AG08395 (cell line): Measurements from ENCODE around the gene DHX34.
A peak's percentile ranks its signal among the peaks of the same experiment; 100 is the strongest.
"Not testable (repeated sequence)": the region's sequence is repeated elsewhere in the genome, so short reads cannot be mapped to it uniquely, and the experiment has no call there.

ENCODE experiments used
- DNase-seq: peaks from one replicate; pipeline ENCODE4 v3.0.0; 2012; ENCODE audit warnings: mixed read lengths, low spot score

Gene DHX34

DNA sequence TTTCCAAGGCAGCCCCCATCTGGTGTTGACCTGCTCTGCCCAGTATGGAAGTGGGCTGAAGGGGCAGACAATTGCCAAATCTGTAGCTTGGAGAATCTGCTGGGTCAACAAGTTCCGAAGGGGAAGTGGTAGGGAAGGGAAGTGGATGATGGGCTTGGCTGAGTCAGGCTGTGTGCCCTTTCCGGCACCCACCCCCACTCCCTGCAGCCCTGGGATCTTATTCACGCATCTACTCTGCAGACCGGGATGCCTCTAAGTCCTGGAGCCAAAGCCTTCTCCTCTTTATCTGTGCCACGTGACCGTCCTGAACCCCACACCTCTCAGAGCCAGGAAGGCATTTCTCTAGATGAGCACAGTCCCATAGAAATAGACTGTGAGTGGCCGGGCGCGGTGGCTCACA lies 24.6 kb upstream of the DHX34 start:
- no peak for DNase-seq

DNA sequence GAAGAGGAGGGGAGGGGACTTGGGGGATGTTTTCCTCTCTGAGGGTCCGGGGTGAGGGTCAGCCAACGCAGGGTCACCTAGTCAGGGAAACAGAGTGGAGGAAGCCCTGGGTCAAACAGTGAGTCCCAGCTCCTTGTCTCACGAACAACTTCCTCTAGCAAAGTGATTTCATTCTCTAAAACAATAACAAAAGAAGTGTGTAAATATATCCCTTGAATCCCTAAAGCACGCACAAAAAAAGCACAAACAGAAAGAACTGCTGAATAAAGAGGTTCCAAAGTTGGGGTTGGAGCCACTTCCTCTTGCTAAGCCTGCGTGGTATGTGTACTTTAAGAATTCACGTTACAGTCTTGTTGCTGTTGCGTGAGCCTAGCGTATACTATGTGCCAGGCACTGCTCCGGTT lies 18.6 kb upstream of the DHX34 start:
- DNase-seq = no peak

DNA sequence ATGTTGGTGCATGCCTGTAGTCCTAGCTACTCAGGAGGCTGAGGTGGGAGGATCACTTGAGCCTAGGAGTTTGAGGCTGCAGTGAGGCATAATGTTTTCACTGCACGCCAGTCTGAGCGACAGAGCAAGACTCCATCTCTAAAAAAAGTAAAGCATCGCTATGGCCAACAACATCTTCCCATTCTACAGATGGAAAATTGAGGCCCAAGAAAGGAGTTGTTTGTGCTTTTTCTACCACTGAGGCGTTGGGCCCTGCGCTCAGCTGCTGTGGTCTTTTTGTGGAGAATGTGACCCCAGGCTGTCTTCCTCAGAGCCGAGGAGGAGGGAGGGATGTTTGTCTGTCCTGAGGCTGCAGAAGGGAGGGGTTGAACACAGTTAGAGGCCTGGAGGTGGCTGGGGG lies 17.6 kb upstream of the DHX34 start:
- no peak for DNase-seq

DNA sequence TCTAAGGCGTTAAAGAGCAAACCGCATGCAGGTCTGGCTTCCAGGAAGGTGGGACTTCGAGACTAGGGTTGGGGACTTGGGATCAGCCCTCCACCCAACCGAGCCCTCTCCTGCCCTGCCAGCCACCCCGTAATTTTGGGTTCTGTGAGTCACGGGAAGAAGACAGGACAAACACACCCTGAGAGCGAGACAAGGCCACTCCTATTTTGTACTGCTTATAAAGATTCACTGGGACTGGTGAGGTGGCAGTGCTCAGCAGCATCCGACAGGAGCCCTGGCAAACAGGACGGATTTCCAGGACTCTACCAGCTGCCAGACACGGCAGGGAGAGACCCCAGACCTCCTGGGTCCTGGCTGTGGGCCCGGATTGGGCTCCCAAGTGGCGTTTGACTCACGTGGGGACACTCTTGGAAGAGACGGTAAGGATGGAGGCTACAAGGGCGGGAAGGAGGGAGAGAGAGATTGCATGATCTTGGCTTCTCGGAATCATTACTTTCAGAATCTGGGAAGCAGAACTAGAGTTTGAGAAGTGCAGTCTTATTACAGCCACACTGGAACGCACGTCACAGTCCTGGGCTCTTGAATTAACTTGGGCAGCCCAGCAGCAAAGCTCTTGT lies 17.1 kb upstream of the DHX34 start, which contains the start of gene C5AR2:
Gene C5AR2, plus strand, starts transcription at position 245 of the 617 bp plus-strand sequence. CDS start 8,625 bp downstream, outside the sequence.
- peak; percentile 35 for DNase-seq

DNA sequence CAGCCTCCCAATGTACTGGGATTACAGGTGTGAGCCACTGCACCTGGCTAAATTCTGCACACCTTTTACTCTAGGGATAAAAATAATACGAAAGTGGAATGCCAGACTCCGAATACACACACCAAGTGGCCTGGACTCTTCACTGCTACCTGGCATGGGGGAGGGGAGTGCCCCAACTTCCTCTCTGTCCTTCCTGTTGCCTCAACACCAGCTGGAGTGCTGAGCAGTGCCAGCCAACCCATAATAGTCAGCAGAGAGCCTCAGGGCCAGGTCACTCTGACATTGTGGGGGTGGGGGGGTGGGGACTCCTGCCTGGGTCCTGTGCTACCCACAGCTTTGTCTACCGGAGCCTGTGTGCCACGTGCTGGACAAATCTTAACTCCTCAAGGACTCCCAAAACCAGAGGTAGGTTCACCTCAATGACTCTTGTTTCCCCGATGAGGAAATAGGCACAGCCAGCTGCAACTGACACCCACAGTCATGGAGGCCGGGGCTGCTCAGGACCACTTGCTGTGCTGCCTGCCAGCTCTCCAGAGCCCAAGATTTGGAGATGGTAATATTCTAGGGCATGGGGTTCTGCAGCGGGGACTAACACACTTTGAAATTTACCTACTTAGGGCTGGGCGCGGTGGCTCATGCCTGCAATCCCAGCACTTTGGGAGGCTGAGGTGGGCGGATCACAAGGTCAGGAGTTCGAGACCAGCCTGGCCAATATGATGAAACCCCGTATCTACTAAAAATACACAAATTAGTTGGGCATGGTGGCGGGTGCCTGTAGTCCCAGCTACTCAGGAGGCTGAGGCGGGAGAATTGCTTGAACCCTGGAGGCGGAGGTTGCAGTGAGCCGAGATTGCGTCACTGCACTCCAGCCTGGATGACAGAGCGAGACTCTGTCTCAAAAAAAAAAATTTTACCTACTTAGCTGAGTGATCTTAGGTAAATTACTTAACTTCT lies 12.1 kb upstream of the DHX34 start:
- DNase-seq = not testable (repeated sequence)

DNA sequence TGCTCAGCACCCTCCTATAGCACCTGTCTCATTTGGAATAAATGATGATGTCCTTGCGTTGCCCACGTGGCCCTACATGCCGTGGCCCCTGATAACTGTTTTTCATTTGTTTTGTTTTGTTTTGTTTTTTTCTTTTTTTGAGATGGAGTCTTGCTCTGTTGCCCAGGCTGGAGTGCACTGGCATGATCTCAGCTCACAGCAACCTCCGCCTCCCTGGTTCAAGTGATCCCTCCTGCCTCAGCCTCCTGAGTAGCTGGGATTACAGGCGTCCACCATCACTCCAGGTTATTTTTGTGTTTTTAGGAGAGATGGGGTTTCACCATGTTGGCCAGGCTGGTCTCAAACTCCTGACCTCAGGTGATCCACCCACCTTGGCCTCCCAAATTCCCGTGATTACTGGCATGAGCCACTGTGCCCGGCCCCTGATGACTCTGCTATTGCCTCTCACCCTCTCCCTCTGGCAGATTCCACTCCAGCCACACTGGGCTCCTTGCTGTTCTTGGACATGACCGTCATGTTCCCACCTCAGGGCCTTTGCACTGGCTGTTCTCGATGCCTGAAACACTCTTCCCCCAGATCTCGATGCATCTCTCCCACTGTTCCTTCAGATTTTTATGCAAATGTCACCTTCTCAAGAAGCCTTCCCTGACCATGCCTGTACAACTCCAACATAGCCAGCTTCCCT lies 9.8 kb upstream of the DHX34 start:
- no peak for DNase-seq

DNA sequence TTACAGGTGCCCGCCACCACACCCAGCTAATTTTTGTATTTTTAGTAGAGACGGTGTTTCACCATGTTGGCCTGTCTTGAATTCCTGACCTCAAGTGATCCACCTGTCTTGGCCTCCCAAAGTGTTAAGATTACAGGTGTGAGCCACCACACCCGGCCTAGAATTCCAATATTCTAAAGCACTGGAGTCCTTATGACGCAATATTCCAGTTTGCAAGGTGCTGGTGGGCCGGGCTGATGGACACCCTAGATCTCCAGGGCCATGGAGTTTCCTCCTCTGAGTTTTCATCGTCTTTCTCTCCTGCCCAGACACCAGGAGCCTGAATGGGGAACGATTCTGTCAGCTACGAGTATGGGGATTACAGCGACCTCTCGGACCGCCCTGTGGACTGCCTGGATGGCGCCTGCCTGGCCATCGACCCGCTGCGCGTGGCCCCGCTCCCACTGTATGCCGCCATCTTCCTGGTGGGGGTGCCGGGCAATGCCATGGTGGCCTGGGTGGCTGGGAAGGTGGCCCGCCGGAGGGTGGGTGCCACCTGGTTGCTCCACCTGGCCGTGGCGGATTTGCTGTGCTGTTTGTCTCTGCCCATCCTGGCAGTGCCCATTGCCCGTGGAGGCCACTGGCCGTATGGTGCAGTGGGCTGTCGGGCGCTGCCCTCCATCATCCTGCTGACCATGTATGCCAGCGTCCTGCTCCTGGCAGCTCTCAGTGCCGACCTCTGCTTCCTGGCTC lies 8.5 kb upstream of the DHX34 start:
- no peak for DNase-seq

DNA sequence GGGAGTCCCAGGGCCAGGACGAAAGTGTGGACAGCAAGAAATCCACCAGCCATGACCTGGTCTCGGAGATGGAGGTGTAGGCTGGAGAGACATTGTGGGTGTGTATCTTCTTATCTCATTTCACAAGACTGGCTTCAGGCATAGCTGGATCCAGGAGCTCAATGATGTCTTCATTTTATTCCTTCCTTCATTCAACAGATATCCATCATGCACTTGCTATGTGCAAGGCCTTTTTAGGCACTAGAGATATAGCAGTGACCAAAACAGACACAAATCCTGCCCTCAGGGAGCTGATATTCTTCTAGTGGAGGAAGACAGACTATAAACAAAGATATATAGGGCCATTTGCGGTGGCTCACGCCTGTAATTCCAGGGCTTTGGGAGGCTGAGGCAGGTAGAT lies 7.4 kb upstream of the DHX34 start:
- no peak for DNase-seq

DNA sequence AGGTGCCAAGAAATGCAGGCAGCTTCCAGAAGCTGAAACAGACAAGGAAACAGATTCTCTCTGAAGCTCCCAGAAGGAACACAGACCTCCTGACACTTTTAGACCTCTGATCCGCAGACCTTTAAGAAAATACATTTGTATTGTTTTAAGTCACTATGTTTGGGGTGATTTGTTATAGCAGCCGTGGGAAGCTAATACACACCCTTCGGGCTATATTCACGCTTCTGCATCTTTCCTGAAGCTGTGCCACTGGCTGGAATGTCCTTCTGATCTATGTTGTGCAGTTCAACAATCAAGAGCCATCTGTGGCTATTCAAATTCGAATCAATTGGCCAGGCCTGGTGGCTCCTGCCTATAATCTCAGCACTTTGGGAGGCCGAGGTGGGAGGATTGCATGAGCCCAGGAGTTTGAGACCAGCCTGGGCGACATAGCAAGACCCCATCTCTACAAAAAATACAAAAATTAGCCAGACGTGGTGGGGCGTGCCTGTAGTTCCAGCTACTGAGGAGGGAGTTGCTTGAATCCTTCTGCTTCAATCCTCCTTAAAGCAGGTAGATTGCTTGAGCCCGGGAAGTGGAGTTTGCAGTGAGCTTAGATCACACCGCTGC lies 5.8 kb upstream of the DHX34 start:
- DNase-seq = no peak

DNA sequence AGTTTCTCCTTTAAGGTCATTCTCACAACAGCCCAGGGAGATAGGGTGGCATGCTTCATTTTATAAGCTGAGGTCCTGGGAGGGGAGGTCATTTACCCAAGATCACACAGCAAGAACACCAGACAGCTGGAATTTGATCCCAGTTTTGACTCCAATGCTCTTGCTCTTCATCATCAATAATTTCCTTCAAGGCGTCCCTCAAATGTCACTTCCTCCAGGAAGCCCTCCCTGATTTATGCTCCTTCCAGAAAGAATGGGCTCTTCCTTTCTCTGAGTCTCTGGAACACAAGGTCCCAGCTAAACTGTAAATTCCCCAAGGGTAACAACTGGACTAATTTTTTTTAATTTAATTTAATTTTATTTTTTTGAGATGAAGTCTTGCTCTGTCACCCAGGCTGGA lies 4.7 kb upstream of the DHX34 start:
- DNase-seq = no peak

DNA sequence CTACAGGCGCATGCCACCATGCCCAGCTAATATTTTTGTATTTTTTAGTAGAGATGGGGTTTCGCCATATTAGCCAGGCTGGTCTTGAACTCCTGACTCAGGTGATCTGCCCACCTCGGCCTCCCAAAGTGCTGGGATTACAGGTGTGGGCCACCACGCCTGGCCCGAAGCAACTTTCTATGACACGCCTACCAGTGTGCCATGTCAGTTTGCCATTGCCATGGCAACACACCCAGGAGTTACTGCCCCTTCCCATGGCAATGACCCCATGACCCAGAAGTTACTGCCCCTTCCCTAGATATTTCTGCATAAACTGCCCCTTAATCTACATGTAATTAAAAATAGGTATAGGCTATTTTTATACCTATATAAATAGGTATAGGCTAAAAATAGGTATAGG lies 3.1 kb upstream of the DHX34 start:
- DNase-seq = not testable (repeated sequence)

DNA sequence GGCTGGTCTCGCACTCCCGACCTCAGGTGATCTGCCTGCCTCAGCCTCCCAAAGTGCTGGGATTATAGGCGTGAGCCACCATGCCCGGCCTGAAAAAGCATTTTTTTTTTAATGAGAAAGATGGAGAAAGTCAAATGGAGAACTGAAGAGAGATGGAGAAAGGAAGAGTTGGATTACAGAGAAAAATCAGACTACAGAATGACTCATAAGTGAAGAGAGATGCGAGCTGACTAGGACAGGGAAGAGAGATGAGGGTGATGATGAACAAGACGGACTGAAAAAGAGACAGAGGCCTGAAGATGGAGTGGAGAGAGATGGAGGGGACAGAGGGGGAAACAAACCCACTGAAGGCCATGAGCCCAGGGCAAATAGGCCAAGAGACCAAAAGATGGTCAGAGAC lies 1.5 kb downstream of the DHX34 start:
- DNase-seq = no peak

DNA sequence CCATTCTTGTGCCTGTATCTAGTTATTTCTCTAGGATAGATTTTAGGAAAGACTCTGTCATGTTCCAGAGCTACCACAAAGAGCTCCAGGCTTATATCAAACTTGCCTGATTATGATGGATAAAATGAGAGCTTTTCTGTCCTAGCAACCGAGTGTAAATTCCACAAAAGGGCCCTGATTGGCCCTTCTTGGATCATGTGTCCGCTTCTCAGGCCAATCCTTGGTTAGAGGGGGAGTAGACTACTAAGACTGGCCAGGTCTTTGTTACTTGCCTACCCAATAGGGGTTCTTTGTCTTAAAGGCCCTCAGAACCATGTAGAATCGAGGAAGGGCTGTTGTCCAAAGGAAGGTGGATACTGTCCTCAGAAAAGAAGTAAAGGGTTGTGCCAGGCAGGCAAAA lies 2.4 kb downstream of the DHX34 start:
- peak; percentile 37 for DNase-seq

DNA sequence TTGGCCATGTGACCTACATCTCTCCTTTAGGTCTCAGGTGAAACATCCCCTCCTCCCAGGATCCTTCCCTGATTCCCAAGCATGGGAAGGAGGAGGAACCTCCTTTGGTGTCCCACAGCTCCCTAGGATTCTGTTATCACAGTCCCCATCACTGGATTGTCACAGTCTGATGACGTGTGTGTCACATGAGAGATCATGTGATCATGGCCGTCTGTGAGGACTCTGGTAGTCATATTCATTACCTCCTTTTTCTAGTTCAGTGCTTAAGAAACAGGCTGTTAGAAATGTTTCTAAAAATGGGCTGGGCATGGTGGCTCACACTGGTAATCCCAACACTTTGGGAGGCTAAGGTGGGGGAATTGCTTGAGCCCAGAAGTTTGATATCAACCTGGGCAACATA lies 3.0 kb downstream of the DHX34 start:
- DNase-seq = no peak

DNA sequence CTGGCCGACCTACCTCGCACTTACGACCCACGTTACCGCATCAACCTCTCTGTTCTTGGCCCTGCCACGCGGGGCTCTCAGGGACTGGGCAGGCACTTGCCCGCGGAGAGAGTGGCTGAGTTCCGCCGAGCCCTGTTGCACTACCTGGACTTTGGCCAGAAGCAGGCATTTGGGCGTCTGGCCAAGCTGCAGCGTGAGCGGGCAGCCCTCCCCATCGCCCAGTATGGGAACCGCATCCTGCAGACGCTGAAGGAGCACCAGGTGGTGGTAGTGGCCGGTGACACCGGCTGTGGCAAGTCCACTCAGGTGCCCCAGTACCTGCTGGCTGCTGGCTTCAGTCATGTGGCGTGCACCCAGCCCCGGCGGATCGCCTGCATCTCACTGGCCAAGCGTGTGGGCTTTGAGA lies 4.2 kb downstream of the DHX34 start:
- no peak for DNase-seq

DNA sequence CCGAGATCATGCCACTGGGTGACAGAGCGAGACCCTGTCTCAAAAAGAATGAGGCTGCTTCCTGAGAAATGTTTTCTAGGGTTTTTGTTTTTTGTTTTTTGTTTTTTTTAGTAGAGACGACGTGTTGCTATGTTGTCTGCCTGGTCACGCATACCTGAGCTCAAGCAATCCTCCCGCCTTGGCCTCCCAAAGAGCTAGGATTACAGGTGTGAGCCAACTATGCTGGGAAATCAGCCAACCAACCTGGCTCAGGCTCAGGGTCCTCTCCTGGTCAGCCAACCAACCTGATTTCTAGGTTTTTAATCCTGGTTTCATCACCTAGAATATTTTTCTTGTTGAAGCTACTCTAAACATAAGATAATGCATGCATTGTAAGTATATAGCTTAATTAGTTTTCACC lies 7.8 kb downstream of the DHX34 start:
- no peak for DNase-seq

DNA sequence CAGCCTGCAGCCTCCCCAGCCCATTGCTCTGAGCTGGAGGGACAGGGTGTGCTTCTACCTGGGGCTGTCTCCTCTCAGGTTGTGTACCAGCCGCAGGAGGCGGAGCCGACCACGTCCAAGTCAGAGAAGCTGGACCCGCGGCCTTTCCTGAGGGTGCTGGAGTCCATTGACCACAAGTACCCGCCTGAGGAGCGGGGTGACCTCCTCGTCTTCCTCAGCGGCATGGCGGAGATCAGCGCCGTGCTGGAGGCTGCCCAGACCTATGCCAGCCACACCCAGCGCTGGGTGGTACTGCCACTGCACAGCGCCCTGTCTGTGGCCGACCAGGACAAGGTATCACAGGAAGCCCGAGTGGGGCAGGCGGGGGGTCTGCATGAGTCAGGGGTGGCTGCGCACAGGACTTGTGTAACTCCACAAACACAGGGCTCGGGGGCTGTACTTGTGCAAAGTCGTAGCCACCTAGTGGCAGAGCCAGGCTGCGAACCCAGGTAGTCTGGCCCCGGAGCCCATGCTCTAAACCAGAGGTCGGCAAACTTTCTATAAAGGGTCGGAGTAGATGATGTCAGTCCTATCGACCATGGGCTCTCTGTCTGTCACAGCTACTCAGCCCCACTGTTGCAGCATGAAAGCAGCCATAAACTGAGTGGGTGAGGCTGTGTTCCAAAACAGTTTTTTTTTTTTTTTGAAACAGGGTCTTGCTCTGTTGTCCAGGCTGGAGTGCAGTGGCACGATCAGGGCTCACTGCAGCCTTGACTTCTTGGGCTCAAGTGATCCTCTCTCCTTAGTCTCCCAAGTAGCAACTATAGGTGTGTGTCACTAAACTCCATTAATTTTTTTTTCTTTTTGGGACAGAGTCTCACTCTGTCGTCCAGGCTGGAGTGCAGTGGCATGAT lies 8.9 kb downstream of the DHX34 start:
- no peak for DNase-seq

DNA sequence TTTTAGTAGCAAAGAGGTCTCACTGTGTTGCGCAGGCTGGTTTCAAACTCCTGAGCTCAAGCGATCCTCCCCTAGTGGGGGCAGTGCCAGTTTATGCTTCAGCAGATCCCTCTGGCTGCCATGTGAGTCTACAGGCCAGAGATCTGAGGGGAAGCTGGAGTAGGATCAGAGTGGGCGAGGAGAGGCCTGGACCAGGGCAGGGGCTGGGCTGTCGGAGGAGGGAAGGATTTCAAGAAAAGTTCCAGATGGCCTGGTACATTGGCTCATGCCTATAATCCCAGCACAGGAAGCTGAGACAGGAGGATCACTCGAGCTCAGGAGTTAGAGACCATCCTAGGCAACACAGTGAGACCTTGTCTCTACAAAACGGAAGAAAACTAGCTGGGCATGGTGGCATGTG lies 9.8 kb downstream of the DHX34 start:
- DNase-seq = no peak

DNA sequence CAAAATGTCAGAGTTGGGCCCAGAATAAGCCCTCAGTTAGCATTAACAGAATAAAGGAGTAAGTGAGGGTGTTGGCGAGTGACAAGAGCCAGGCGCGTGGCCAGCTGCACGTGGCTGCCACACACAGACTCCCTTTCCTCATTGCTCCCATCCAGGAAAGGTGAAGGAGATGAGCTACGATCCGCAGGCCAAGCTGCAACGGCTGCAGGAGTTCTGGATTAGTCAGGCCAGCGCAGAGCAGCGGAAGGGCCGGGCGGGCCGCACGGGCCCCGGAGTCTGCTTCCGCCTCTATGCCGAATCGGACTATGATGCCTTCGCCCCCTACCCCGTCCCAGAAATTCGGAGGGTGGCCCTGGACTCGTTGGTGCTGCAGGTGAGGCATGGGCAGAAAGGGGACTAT lies 13.2 kb downstream of the DHX34 start:
- no peak for DNase-seq

DNA sequence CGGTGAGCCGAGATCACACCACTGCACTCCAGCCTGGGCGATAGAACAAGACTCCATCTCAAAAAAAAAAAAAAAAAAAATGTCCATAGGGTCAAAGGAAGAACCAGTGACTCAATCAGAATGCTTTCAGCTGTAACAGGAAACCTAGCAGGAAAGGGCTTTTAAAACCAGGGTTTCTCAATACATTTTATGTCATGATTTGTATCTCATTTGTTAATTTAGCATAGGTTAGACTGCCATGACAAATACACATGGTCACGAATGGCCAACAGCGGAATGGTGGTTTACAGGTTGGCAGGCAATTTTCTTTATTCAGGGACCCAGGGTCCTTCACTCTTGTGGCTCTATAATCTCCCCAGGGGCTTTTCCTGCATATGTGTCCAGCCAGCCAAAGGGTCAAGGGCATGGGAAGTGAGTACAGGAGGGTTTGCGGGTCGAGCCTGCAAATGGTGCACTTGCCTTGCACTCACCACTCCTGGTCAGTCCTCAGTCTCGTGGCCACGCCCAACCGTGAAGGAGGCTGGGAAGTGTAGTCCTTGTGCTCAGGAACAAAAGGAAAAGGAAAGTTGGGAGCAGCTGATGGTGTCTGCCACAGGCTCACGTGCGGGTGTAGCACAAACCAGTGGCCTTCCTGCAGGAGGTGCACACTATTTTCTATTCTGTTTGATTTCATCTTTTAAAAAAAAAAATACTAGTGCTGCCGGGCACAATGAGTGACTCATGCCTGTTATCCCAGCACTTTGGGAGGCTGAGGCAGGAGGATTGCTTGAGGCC lies 14.8 kb downstream of the DHX34 start:
- no peak for DNase-seq
